Activated CD4-positive, alpha-beta T cell treated with anti-CD3 and anti-CD28 coated beads for 36 hours (primary cell): ENCODE results near the gene SPAG17. TPM values are rescaled to one million over a fixed set of nuclear protein-coding genes. Genes with fewer than 3 reads are reported as not detected.

Experiments used
- ATAC-seq: fragments of 200-7000 bp; cut with Tn5 transposase; one replicate; pipeline ENCODE4 v1.10.0; 2021; ENCODE audit warnings: mild to moderate bottlenecking, moderate library complexity
- CTCF ChIA-PET: fragments of 350-600 bp; sonication (Branson Sonifier 250); formaldehyde crosslinking; loops from one replicate; lab custom pipeline; 2021; ENCODE audit warnings: antibody characterized with exemption; lab: Charles Lee
- POLR2A ChIA-PET: fragments of 350-600 bp; sonication (Branson Sonifier 250); formaldehyde crosslinking; loops from one replicate; lab custom pipeline; 2021; ENCODE audit warnings: antibody characterized with exemption, inconsistent platforms; lab: Charles Lee
- DNase-seq: peaks from one replicate; pipeline ENCODE4 v3.0.0-alpha.2; 2020
- H3K27ac Mint-ChIP-seq: one replicate; pipeline ENCODE4 v1.8.0; 2021; ENCODE audit warnings: mixed read lengths
- H3K27me3 Mint-ChIP-seq: one replicate; pipeline ENCODE4 v1.8.0; 2021; ENCODE audit warnings: mixed read lengths
- H3K36me3 Mint-ChIP-seq: one replicate; pipeline ENCODE4 v1.8.0; 2021; ENCODE audit warnings: low read depth, mixed read lengths
- H3K4me1 Mint-ChIP-seq: one replicate; pipeline ENCODE4 v1.8.0; 2021; ENCODE audit warnings: mixed read lengths
- H3K4me3 Mint-ChIP-seq: one replicate; pipeline ENCODE4 v1.8.0; 2021; ENCODE audit warnings: mild to moderate bottlenecking, moderate library complexity, mixed read lengths
- H3K9me3 Mint-ChIP-seq: one replicate; pipeline ENCODE4 v1.8.0; 2021; ENCODE audit warnings: low read depth, mixed read lengths
- intact Hi-C, 2 experiments: fragments of 100-400 bp; cut with DNase I in 1 of 2; cut with micrococcal nuclease in 1 of 2; formaldehyde crosslinking; loops; one replicate each; pipeline versions ENCODE4 v1.14.2 to v1.15.1; 2022 to 2024; cut with DNase I, micrococcal nuclease
- total RNA-seq, 2 experiments: library from RNA; stranded (reverse); gene quantifications; one replicate each; pipeline ENCODE4 v1.2.3, GENCODE V29; 2021

The SPAG17 gene
- total RNA-seq, 2 experiments from 2014 or later: not detected

- ATAC-seq: no peak
- POLR2A ChIA-PET: no interaction called here
- Mint-ChIP-seq H3K9me3 (peaks cover 5% of the 10 kb centered on the region), H3K36me3 (no peaks in the 10 kb centered on the region), H3K27me3 (no peaks in the 10 kb centered on the region), H3K4me1 (peaks cover 4% of the 10 kb centered on the region), H3K4me3 (no peak overlapping the region), H3K27ac (no peak overlapping the region)
- DNase-seq: no peak
- intact Hi-C loops: no loop called here
- CTCF ChIA-PET: no interaction called here
Measured at GRCh38 chr1:118204105-118204504, 19.1 kb upstream of the SPAG17 start.

- DNase-seq (no peak), ATAC-seq (no peak)
- intact Hi-C loops: no loop called here
- ChIA-PET POLR2A (no interaction called here), CTCF (no interaction called here)
- Mint-ChIP-seq H3K27me3 (no peaks in the 10 kb centered on the region), H3K4me1 (peaks cover 4% of the 10 kb centered on the region), H3K9me3 (peaks cover 5% of the 10 kb centered on the region), H3K36me3 (no peaks in the 10 kb centered on the region), H3K4me3 (no peak overlapping the region), H3K27ac (no peak overlapping the region)
Measured at GRCh38 chr1:118202076-118202608, 17.1 kb upstream of the SPAG17 start.

- intact Hi-C loops: no loop called here
- CTCF ChIA-PET: no interaction called here
- Mint-ChIP-seq H3K27me3 (no peaks in the 10 kb centered on the region), H3K4me1 (peaks cover 4% of the 10 kb centered on the region), H3K4me3 (no peak overlapping the region), H3K36me3 (no peaks in the 10 kb centered on the region), H3K9me3 (peaks cover 5% of the 10 kb centered on the region), H3K27ac (no peak overlapping the region)
- DNase-seq (no peak), ATAC-seq (peak; percentile 26)
- POLR2A ChIA-PET: no interaction called here
Measured at GRCh38 chr1:118201524-118201923, 16.5 kb upstream of the SPAG17 start.

GRCh38 chr1:118200836-118201235 lies 15.8 kb upstream of the SPAG17 start:
- no peaks in the 10 kb centered on the region for H3K27me3 Mint-ChIP-seq
- ChIA-PET CTCF (no interaction called here), POLR2A (no interaction called here)
- no peak overlapping the region for H3K27ac Mint-ChIP-seq
- no peak overlapping the region for H3K4me3 Mint-ChIP-seq
- peaks cover 4% of the 10 kb centered on the region for H3K4me1 Mint-ChIP-seq
- intact Hi-C loops: no loop called here
- ATAC-seq (no peak), DNase-seq (no peak)
- peaks cover 5% of the 10 kb centered on the region for H3K9me3 Mint-ChIP-seq
- H3K36me3 Mint-ChIP-seq: no peaks in the 10 kb centered on the region

DNA sequence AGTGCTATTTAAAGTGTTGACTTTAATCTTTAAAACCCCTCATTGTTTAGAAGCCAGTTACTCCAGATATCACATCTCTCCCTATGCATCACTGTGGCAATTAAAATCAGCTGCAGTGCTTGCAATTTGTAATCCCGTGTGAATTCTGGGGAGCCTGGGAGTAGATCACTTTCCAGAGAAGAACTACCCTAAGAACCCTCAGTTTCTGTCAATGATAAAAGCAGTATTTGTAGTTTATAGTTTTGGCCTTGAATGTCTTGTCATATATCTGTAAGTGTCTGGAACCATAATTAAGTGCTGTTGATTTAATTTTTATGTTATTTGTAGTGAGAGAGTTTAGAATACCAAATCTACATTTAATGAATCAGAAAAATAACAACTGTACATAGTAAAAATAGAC lies 5.5 kb upstream of the SPAG17 start:
- Mint-ChIP-seq H3K4me1 (peaks cover under 1% of the 10 kb centered on the region), H3K36me3 (no peaks in the 10 kb centered on the region), H3K4me3 (no peak overlapping the region), H3K9me3 (peaks cover 13% of the 10 kb centered on the region), H3K27me3 (peaks cover 1% of the 10 kb centered on the region), H3K27ac (no peak overlapping the region)
- no peak for DNase-seq
- intact Hi-C loops: no loop called here
- no peak for ATAC-seq
- POLR2A ChIA-PET: interaction anchor here (0.6 kb wide), 1 partner anchor 472 kb away, joined by 3 read pairs; no protein-coding TSS in a partner anchor
- CTCF ChIA-PET: no interaction called here

DNA sequence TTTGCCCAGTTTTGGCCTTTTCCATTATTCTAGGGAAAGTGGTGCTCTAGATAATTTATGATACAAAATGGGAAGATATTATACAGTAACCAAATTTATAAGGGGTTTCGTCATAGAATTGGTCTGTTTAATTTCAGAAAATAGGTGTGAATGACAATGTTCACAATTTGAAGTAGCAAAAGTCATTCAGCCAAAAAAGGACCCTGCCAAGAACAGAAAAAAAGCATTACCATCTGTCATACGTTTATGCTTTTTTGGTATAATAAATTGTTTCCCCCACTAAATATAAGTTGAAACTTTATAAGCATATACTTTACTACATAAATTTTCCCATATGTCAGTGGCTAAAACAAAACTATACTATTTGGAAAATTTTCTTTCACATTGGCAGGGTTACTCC lies 4.5 kb upstream of the SPAG17 start:
- POLR2A ChIA-PET: no interaction called here
- H3K27ac Mint-ChIP-seq: no peak overlapping the region

DNA sequence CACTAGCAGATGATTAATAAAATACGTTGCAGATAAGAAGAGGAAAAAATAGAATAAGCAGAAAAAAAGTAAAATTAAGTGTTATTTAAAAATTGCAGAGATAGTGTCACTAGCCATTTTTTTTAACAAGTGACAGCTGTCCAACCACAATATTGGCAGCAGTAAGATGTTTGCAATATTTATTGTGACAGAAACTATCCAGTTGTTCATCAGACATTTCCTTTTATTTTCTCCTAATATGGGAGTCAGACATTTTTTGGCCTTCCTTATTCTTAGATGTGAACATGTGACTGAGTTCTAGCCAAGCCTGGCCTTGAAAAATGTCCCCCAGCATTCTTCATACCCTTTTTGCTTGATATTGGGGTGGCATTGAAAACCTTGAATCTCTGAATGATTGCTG lies 3.4 kb upstream of the SPAG17 start:
- H3K27me3 Mint-ChIP-seq: peaks cover 6% of the 10 kb centered on the region
- intact Hi-C loops: no loop called here
- H3K27ac Mint-ChIP-seq: no peak overlapping the region
- H3K9me3 Mint-ChIP-seq: peaks cover 16% of the 10 kb centered on the region
- CTCF ChIA-PET: no interaction called here
- H3K36me3 Mint-ChIP-seq: no peaks in the 10 kb centered on the region
- POLR2A ChIA-PET: no interaction called here
- ATAC-seq (no peak), DNase-seq (no peak)
- H3K4me1 Mint-ChIP-seq: peaks cover 5% of the 10 kb centered on the region
- H3K4me3 Mint-ChIP-seq: no peak overlapping the region

More for the DNA sequence above, 4.5 kb upstream of the SPAG17 start:
- Mint-ChIP-seq H3K4me1 (peaks cover 5% of the 10 kb centered on the region), H3K27me3 (peaks cover 6% of the 10 kb centered on the region), H3K9me3 (peaks cover 16% of the 10 kb centered on the region), H3K4me3 (no peak overlapping the region), H3K36me3 (no peaks in the 10 kb centered on the region)
- DNase-seq (no peak), ATAC-seq (no peak)
- intact Hi-C loops: no loop called here
- CTCF ChIA-PET: no interaction called here

GRCh38 chr1:118186026-118186425 lies 998 bp upstream of the SPAG17 start:
- H3K27ac Mint-ChIP-seq: no peak overlapping the region
- no peak overlapping the region for H3K4me3 Mint-ChIP-seq
- peaks cover 9% of the 10 kb centered on the region for H3K27me3 Mint-ChIP-seq
- H3K36me3 Mint-ChIP-seq: no peaks in the 10 kb centered on the region
- H3K4me1 Mint-ChIP-seq: peaks cover 5% of the 10 kb centered on the region
- CTCF ChIA-PET: no interaction called here
- ATAC-seq (no peak), DNase-seq (no peak)
- H3K9me3 Mint-ChIP-seq: peaks cover 6% of the 10 kb centered on the region
- POLR2A ChIA-PET: no interaction called here
- intact Hi-C loops: no loop called here

DNA sequence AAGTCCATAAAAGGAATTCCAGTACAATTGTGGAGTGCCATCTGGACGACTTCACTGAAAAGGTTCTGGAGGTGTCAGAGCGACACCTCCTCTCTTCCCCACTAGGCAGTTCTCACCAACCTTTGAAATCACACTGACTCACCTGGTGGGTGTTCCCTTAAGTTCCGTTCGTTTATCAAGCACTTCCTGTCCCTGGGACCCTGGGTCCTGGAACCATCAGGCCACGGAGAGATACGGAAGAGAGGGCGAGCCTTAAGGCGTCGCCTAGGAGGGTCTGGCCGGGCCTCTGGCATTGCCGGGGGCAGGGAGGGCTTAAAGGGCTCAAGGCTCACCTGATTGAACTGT lies 317 bp downstream of the SPAG17 start:
- Mint-ChIP-seq H3K4me3 (peak overlapping the region; percentile 10), H3K36me3 (no peaks in the 10 kb centered on the region), H3K27me3 (peaks cover 9% of the 10 kb centered on the region), H3K27ac (no peak overlapping the region), H3K9me3 (peaks cover 6% of the 10 kb centered on the region), H3K4me1 (peaks cover 5% of the 10 kb centered on the region)
- intact Hi-C loops: no loop called here
- ChIA-PET CTCF (no interaction called here), POLR2A (no interaction called here)
- DNase-seq: no peak
- no peak for ATAC-seq

DNA sequence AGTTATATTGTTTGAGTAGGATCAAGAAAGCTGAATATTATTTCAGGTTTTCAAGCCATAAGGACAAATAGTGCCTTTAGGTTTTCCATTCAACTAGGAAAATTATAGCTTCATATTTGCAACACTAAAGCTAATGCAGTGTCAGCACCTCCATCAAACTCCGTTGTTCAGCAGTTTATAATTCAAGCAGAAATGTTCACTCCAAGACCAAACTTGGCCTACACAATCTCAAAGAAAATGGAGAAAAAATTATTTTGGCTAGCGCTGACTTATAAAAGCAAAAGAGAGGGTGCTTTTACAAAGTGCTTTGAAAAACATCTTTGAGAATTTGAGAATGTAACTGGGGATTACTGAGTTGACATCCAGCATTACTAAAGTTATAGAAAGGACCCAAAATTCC lies 1.4 kb downstream of the SPAG17 start:
- peaks cover 6% of the 10 kb centered on the region for H3K9me3 Mint-ChIP-seq
- ATAC-seq (no peak), DNase-seq (no peak)
- ChIA-PET CTCF (no interaction called here), POLR2A (no interaction called here)
- H3K36me3 Mint-ChIP-seq: no peaks in the 10 kb centered on the region
- intact Hi-C loops: no loop called here
- no peak overlapping the region for H3K4me3 Mint-ChIP-seq
- H3K4me1 Mint-ChIP-seq: peaks cover 5% of the 10 kb centered on the region
- H3K27ac Mint-ChIP-seq: no peak overlapping the region
- H3K27me3 Mint-ChIP-seq: peaks cover 9% of the 10 kb centered on the region

DNA sequence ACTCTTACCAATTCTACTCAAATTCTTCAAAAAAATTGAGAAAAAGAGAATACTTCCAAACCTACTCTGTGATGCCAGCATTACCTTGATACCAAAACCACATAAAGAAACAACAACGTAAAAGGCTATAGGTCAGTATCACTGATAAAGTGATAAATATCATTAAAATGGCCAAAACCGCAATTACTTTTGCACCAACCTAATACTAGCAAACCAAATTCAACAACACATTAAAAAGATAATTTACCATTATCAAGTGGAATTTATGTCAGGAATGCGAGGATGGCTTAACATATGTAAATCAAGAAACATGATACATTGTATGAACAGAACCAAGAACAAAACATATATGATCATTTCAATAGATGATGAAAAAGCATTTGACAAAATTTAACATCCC lies 7.0 kb downstream of the SPAG17 start:
- Mint-ChIP-seq H3K27ac (no peak overlapping the region), H3K4me3 (no peak overlapping the region), H3K9me3 (peaks cover 14% of the 10 kb centered on the region), H3K4me1 (no peaks in the 10 kb centered on the region), H3K36me3 (no peaks in the 10 kb centered on the region), H3K27me3 (peaks cover 2% of the 10 kb centered on the region)
- ChIA-PET POLR2A (no interaction called here), CTCF (no interaction called here)
- DNase-seq: no peak
- ATAC-seq: no peak
- intact Hi-C loops: no loop called here

GRCh38 chr1:118169016-118169415 lies 16.0 kb downstream of the SPAG17 start:
- H3K9me3 Mint-ChIP-seq: peaks cover under 1% of the 10 kb centered on the region
- DNase-seq (no peak), ATAC-seq (no peak)
- CTCF ChIA-PET: interaction anchor here (1.6 kb wide), 1 partner anchor 17 kb away, joined by 4 read pairs; no protein-coding TSS in a partner anchor
- peaks cover 2% of the 10 kb centered on the region for H3K27me3 Mint-ChIP-seq
- intact Hi-C loops: no loop called here
- no peaks in the 10 kb centered on the region for H3K4me1 Mint-ChIP-seq
- no peak overlapping the region for H3K27ac Mint-ChIP-seq
- no peak overlapping the region for H3K4me3 Mint-ChIP-seq
- POLR2A ChIA-PET: no interaction called here
- H3K36me3 Mint-ChIP-seq: no peaks in the 10 kb centered on the region
